CD1c-positive myeloid dendritic cell (primary cell): ENCODE measurements around the gene FAM209B.
"Not testable (repeated sequence)": the region's sequence is repeated elsewhere in the genome, so short reads cannot be mapped to it uniquely, and the experiment has no call there.

Experiments
- DNase-seq: peaks from one replicate; pipeline ENCODE4 v3.0.0-alpha.2; 2016; ENCODE audit errors: extremely low spot score

Gene FAM209B

DNA sequence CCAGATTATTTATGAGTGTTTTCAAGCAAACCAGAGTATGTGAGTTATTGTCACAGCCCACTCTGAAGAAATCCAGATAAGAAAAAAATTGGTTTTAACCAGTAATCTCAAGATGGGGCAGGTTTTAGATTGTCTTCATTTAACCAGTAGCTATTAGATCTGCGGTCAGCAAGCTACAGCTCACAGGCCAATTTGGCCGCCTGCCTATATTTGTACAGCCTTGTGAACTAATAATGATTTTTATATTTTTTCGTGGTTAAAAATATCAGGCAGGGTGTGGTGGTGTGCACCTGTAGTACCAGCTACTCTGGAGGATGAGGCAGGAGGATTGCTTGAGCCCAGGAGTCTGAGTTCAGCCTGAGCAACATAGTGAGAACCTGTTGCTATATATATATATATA is 5.0 kb downstream of the FAM209B start:
- DNase-seq, result no peak

DNA sequence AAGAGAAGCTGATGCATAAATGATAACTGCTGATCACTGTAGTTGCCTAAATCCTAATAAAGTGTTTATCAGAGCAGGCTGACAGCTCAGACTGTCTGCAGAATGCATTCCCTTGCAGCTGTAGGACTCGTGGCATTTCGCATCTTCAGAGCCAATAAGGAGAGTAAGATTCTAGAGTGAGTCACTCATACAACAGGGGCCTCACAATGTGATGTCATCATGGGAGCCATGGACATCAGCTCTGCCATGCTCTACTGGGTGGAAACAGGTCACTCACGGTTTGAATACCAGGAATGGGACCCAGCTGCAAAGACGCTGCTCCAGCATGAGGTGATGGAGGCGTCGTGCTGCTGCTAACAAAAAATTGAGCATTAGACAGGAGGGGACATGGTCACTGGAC is 7.4 kb downstream of the FAM209B start:
- DNase-seq, result no peak

DNA sequence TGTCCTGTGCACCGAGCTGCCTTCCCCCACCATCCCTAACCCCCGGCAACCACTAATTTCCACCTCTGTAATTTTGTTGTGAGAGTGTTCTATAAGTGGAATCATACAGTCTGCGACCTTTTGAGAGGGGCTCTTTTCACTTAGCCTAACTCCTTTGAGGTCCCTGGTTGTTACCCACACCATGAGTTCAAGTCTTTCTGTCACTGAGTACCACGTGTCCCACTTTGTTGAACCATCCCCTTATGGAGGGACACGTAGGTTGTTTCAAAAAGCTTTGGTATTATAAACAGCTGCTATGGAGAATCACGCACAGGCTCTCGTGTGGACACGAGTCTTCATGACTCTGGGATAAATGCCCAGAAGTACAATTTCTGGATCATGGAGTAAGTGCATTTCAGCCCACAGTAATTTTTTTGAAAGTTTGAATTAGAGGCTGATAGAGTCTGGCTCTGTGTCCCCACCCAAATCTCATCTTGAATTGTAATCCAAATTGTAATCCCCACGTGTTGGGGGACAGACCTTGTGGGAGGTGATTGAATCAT is 9.5 kb downstream of the FAM209B start:
- DNase-seq, result no peak

DNA sequence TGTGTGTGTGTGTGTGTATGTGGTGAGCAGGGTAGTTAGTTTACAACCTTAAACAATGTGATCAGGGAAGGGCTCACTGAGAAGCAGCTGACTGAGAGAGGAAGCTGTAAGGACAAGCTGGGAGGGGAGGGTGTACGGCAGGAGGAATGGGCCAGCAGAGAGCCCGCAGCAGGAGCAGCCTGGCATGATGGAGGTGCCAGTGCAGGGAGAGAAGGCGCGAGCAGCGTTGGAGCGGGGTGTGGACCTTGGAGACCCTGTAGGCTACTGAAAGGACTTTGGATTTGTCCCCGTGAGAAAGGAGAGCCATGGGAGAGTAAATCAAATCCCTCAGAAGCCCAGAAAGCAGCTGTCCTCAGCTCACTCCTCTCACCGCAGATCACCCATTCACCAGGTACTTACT is 18.5 kb downstream of the FAM209B start:
- DNase-seq, result no peak

DNA sequence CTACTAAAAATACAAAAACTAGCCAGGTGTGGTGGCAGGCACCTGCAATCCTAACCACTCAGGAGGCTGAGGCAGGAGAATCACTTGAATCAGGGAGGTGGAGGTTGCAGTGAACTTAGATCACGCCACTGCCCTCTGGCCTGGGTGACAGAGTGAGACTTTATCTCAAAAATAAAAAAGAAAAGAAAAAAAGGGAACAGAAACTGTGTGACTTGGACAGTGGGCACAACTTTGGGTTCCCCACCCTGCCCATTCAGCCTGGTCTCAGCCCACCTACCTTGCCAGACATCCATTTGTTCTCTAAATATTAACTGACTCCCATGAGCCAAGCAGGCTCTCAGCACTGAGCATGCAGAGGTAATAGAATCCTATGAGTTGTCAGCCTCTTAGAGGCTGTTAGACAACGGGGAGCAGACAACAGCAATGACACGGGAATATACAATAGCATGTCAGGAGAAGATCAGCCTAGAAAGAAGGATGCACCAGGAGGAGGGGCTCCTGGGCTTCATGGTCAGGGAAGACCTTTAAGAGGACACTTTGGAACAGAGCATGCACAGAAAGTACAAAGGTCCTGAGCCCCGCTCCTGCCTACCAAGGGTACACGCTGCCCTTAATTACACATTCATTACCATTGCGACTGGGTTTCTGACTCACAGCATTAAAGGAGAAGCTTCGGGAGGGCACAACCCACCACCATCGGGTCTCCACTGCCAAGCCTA is 20.0 kb downstream of the FAM209B start:
- DNase-seq, result peak; percentile 43

DNA sequence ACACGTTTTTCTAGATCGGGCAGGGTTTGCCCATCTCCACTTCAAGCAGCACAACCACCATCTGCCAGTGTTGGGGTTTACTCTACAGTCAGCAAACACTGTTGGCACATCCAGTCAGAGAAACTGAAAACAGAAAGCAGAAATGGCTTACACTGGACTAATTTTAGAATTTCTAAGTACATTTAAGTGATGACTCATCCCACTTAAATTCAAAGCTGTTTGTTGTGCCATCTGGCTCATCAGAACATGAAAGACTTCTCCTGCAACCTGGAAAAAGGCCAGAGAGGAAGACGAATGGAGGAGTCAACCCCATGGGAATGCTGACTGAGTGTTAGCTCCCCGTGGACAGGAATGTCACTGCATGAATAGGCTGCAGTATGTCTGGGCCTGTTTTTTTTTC is 21.8 kb downstream of the FAM209B start:
- peak; percentile 75 for DNase-seq

DNA sequence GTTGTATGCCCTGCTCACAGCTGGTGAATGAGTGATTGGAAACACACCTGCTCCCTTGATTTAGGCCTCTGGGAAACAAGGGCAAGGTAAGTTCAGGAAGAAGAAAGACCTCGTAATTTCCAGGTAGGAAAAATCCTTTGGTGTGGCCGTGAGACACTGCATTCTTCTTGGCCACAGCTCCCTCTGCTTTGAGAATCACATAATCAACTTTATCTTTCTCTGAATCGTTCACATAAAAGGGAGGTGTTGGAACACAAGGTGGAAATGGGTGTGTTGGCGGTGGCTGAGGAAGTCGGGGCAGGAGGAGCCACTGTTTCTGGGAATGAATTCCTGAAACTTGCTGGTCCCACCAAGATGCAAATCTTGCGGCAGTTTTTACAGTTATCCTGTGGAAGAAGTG is 25.9 kb downstream of the FAM209B start:
- DNase-seq, result no peak

DNA sequence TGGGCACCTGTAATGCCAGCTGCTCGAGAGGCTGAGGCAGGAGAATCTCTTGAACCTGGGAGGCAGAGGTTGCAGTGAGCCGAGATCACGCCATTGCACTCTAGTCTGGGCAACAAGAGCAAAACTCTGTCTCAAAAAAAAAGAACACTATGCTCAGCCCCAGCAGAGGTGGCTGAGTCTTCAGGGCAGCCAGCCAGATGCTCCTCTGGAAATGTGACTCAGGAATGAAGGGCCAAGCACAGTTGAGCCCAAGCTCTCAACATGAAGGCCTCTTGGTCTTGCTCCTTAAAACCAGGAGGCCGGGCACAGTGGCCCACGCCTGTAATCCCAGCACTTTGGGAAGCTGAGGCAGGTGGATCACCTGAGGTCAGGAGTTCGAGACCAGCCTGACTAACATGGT is 31.5 kb downstream of the FAM209B start:
- not testable (repeated sequence) for DNase-seq

DNA sequence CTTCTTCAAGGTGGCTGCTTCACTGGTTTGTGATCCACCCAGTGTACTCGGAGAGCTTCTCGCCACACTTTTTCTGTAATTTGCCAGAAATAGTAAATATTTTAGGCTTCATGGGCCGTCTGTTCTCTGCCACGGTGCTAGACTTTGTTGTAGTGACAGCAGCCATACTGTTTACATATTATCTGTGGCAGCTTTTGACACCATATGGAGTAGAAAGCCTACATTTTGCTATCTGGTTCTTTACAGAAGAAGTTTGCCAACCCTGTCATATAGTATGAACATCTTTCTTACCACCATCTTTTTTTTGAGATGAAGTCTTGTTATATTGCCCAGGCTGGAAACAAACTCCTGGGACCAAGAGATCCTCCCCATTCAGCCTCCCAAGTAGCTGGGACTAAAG is 32.5 kb downstream of the FAM209B start:
- DNase-seq, result no peak

DNA sequence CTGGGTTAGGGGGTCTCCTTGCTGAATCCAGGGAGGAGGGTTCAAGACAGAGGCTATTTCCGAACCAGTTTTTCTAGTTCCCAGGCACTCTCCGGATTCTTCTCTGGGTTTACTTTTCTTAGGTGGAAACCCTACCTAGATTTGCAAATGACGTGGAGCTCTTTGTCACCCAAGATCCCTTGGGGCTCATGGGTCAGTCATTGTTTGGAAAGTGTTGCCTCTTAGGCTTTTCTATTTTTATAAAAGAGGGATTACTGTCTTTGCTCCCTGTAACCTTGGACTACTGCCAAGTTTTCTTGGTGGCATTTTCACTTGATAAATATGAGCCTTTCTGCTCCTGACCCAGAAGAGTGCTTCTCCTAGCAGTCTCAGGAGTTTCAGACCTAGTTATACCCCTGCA is 33.6 kb downstream of the FAM209B start:
- DNase-seq, result no peak

DNA sequence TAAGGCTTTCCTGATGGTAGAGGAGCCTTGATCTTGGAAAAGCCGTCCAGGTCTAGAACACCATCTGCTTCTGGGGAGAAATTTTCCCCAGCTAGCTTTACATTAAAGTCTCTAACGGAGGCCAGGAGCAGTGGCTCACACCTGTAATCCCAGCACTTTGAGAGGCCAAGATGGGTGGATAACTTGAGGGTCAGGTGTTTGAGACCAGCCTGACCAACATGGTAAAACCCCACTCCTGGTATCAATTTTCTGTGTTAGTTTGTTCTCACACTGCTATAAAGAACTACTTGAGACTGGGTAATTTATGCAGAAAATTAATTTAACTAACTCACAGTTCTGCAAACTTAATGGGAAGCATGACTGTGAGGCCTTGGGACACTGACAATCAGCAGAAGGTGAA is 37.8 kb downstream of the FAM209B start:
- no peak for DNase-seq

DNA sequence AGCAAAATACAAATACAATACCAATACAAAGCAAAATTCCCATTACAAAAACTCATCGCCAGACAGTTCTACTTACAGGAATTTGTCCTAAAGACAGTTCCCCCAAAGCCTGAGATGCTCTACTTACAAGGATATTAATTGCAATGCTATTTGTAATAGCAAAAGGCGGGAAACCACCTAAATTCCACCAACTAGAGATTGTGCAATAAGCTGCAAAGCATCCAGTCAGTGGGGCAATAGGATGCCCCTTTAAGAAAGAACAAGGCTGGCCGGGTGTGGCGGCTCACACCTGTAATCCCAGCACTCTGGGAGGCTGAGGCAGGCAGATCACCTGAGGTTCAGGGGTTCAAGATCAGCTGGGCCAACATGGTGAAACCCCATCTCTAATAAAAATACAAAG is 39.1 kb downstream of the FAM209B start:
- DNase-seq, result no peak

DNA sequence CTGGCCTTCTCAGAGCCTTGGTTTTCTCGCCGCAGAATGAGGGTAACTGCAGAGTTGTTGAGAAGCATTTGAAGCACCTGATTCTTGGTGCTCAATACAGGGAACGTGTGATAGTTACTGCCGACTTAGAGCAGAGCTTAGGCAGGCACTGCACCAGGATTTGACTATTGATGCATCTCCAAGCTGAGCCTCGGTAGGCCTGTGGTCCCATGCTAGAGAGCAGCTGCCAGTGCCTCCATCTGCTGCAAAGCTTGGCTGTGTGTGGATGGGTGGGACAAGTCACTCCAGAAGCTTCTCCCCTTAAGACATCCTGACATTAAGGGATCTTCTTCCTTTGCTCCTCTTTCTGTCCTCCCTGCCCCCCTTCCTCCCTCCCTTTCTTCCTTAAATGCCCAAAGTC is 40.9 kb downstream of the FAM209B start:
- DNase-seq, result no peak

DNA sequence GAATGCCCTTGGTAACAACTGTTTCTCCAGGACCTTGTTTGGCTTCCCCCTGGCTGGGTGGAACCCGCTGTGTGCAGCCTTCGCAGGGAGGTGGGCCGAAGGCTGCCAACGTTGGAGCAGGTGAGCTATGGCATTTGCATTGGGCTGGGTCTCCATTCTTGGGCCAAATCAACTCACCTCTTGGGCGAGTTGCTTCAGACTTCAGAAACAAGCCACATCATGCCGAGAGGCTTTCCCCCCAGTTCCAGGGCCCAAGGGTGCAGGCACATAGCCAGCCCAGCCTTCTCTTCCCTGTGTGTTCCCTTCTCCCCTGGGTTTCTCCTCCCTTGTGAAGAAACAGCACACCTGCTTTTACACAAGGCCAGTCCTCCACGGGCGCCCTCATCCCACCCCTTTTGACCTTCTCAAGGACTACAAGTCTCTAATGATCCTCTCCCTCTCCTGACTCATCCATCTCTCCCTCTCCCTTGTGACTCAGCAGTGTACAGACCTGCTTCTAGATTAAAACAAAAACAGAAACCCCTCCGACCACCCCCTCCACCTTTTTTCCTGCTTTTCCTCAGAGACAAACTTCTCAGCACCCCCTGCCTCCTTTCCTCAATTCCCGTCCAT is 41.6 kb downstream of the FAM209B start:
- DNase-seq, result no peak

DNA sequence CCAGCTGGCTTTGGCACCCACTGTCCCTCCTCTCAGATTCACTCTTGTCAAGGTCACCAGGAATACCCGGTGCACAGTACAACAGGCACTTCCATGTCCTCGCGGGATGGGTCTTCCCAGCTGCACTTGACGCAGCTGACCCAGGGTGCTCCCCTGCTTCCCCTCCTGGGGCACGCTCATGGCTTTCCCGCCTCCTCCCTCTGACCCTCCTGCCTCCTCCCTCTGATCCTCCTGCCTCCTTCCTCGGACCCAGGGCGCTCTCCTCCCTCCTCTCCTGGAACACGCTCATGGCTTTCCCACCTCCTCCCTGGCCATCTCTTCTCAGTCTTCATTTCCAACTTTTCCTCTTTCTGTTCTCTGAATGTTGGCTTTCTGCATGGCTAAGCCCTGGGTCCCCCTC is 42.1 kb downstream of the FAM209B start:
- DNase-seq, result no peak

DNA sequence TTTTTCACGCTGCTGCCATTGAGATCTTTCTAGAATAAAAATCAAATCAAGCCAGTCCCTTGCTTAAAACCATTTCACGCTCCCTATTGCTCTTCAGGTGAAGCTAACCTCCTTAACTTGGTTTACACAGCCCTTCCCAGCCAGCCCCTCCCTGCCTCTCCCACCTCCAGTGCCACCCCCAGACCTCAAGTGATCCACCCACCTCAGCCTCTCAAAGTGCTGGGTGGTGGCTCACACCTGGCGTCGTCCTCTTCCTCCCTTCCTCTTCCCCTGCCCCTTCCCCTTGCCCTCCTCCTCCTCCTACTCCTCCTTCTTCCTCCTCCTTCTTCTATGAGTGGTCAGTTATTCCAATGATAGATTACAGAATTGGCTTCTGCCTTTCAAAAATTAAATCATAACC is 42.9 kb downstream of the FAM209B start:
- no peak for DNase-seq

DNA sequence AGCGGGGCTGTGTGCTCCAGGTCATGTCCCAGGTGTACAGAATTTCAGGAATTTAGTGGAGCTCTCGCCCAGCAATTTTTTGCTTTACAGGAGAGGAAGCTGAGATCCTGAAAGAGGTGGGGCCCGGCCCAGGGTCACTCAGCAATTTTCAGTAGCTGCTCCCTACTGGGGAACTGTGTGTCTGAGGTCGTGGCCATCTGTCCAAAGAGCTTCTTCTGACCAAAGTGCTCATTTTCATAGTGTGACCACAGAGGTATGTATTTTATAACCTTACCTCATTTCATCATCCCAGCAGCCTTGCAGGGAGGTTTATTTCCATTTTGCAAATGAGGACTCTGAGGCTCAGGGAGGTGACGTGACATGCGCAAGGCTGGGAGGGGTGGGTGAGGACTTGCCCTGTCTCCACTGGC is 46.3 kb downstream of the FAM209B start:
- DNase-seq, result no peak

DNA sequence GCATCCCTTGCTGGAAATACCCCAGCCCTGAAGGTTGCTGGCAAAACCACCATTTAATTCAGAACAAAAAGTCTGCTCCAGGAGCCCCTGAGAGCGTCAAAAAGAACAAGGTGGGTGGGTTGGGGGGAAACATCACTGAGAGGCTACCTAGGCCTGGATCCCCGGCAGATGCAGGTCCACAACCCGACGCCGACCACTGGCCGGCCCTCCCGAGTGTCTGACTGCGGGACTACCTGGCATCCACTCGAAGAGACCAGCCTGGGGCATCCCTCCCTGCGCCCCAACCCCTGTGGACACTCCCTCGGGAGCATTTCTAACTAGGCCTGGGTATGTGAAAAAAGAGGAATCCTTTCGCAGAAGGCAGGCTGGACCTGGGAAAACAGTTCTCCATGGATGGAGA is 47.2 kb downstream of the FAM209B start:
- no peak for DNase-seq

DNA sequence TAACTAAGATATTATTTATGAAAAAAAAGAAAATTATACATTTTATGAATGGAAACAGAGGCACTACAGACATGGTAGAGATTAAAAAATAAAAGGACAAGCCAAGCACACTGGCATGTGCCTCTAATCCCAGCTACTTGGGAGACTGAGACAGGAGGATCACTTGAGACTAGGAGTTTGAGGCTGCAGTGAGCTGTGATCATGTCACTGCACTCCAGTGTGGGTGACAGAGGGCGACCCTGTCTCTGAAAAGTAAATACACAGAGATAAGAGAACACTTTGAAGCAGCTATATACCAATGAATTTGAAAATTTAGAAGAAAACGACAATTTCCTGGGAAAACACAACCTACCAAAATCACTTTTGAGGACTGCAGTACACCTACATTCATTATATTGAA is 48.7 kb downstream of the FAM209B start:
- DNase-seq, result no peak

DNA sequence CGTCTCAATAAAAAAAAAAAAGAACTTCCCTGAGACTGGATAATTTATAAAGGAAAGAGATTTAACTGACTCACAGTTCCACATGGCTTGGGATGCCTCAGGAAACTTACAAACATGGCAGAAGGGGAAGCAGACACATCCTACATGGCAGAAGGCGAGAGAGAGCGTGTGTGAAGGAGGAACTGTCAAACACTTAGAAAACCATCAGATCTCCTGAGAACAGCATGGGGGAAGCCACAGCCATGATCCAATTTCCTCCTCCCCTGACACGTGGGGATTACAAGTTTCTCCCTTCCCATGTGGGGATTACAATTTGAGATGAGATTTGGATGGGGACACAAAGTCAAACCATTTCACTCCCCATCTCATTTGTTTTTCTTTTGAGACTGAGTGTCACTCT is 49.5 kb downstream of the FAM209B start:
- DNase-seq, result peak; percentile 65

DNA sequence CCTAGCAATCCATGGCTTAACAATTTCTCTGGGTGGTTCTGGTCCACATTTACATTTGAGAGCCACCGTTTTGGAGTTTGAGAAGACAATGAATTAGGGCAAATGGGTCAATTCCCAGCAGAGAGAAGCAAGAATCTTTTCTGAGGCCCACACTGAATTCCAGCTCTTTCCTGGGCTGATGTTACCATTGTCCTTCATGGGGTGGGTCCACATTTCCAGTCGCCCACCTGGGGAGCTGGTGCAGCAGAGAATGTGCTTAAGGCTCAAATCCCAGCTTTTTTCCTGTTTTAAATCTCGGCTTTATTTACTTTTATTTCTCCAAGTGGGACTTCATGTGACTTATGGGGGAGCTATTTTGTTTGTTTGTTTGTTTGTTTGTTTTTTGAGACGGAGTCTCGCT is 51.9 kb downstream of the FAM209B start:
- DNase-seq, result no peak
